ENCODE measurements around the gene CCL25.
"Not testable (repeated sequence)": the region's sequence is repeated elsewhere in the genome, so short reads cannot be mapped to it uniquely, and the experiment has no call there.

CCL25 gene

GRCh38 chr19:8052464-8052859 is at the start of gene CCL25:
Gene CCL25, plus strand, starts transcription at chr19:8052760. Its CDS starts 290 bp downstream, at chr19:8053050.
- no peak for DNase-seq (ENCODE audit: low read depth)

- no peak for DNase-seq (ENCODE audit: low read depth)
These were observed 48.6 kb upstream of the CCL25 start for GRCh38 chr19:8004001-8004400.

GRCh38 chr19:8004723-8005513 is 47.6 kb upstream of the CCL25 start:
- DNase-seq (ENCODE audit: low read depth) = no peak

GRCh38 chr19:8005534-8006256 is 46.9 kb upstream of the CCL25 start, which contains the start of gene ELAVL1:
Gene ELAVL1, minus strand, starts transcription at chr19:8005641. Its CDS starts 13,826 bp downstream, at chr19:7991815.
- DNase-seq (ENCODE audit: low read depth) = peak; percentile 89

- no peak for DNase-seq (ENCODE audit: low read depth)
These were observed 34.8 kb upstream of the CCL25 start for GRCh38 chr19:8017808-8018207.

- DNase-seq (ENCODE audit: low read depth) = no peak
These were observed 31.9 kb upstream of the CCL25 start for GRCh38 chr19:8020681-8021080.

GRCh38 chr19:8021374-8021773 is 31.2 kb upstream of the CCL25 start:
- DNase-seq (ENCODE audit: low read depth) = no peak

GRCh38 chr19:8022275-8022674 is 30.3 kb upstream of the CCL25 start:
- no peak for DNase-seq (ENCODE audit: low read depth)

- peak; percentile 47 for DNase-seq (ENCODE audit: low read depth)
These were observed 29.2 kb upstream of the CCL25 start for GRCh38 chr19:8023371-8023770.

GRCh38 chr19:8024256-8024655 is 28.3 kb upstream of the CCL25 start:
- DNase-seq (ENCODE audit: low read depth) = not testable (repeated sequence)

- DNase-seq (ENCODE audit: low read depth) = no peak
These were observed 27.2 kb upstream of the CCL25 start for GRCh38 chr19:8025316-8025715.

- DNase-seq (ENCODE audit: low read depth) = no peak
These were observed 23.5 kb upstream of the CCL25 start for GRCh38 chr19:8028951-8029491.

GRCh38 chr19:8030960-8031359 is 21.6 kb upstream of the CCL25 start:
- no peak for DNase-seq (ENCODE audit: low read depth)

- not testable (repeated sequence) for DNase-seq (ENCODE audit: low read depth)
These were observed 19.0 kb upstream of the CCL25 start for GRCh38 chr19:8033287-8034177.

- no peak for DNase-seq (ENCODE audit: low read depth)
These were observed 18.4 kb upstream of the CCL25 start for GRCh38 chr19:8034178-8034525.

- no peak for DNase-seq (ENCODE audit: low read depth)
These were observed 16.0 kb upstream of the CCL25 start for GRCh38 chr19:8036434-8037099.

GRCh38 chr19:8038815-8039214 is 13.7 kb upstream of the CCL25 start:
- DNase-seq (ENCODE audit: low read depth) = no peak

GRCh38 chr19:8039231-8039630 is 13.3 kb upstream of the CCL25 start:
- no peak for DNase-seq (ENCODE audit: low read depth)

GRCh38 chr19:8041531-8041931 is 11.0 kb upstream of the CCL25 start:
- DNase-seq (ENCODE audit: low read depth) = no peak

- DNase-seq (ENCODE audit: low read depth) = no peak
These were observed 9.7 kb upstream of the CCL25 start for GRCh38 chr19:8042900-8043299.

GRCh38 chr19:8044018-8044417 is 8.5 kb upstream of the CCL25 start:
- DNase-seq (ENCODE audit: low read depth) = no peak
